GM12865 (cell line): ENCODE measurements around the gene AFF4.
"Not testable (repeated sequence)": the region's sequence is repeated elsewhere in the genome, so short reads cannot be mapped to it uniquely, and the experiment has no call there.

ENCODE experiments used
- DNase-seq: peaks from one replicate; pipeline ENCODE4 v3.0.0; 2010; ENCODE audit warnings: low read depth
- H3K4me3 ChIP-seq: 2 replicates; pipeline ENCODE4 v1.5.1; 2011; ENCODE audit warnings: mild to moderate bottlenecking, low read depth, low read length, control low read depth
- CTCF ChIP-seq: IDR thresholded peaks from 2 replicates; pipeline ENCODE4 v1.5.1; 2011; ENCODE audit warnings: low read length, control low read depth, low read depth, inconsistent platforms; ENCODE audit not compliant: insufficient read depth; ENCODE audit errors: missing control alignments

Gene AFF4

GRCh38 chr5:132971483-132972435 lies 8.3 kb upstream of the AFF4 start:
- TF ChIP-seq CTCF, result no peak
- H3K4me3 ChIP-seq, result no peak overlapping the region
- no peak for DNase-seq

GRCh38 chr5:132965120-132965519 lies 1.7 kb upstream of the AFF4 start:
- no peak for DNase-seq
- no peak overlapping the region for H3K4me3 ChIP-seq
- no peak for TF ChIP-seq CTCF

GRCh38 chr5:132962429-132963021 lies 909 bp downstream of the AFF4 start:
- DNase-seq, result peak; percentile 40
- no peak for TF ChIP-seq CTCF
- peak overlapping the region; percentile 85 for H3K4me3 ChIP-seq

GRCh38 chr5:132961887-132962286 lies 1.5 kb downstream of the AFF4 start:
- DNase-seq, result no peak
- H3K4me3 ChIP-seq, result peak overlapping the region; percentile 85
- no peak for TF ChIP-seq CTCF

- DNase-seq, result not testable (repeated sequence)
These were observed 2.2 kb downstream of the AFF4 start for GRCh38 chr5:132961123-132961815.

GRCh38 chr5:132956166-132956799 lies 7.2 kb downstream of the AFF4 start:
- DNase-seq, H3K4me3 ChIP-seq: not testable (repeated sequence)

More at GRCh38 chr5:132961123-132961815, 2.2 kb downstream of the AFF4 start:
- H3K4me3 ChIP-seq, result peak overlapping the region; percentile 85

- H3K4me3 ChIP-seq, result no peak overlapping the region
- DNase-seq, result no peak
- no peak for TF ChIP-seq CTCF
These were observed 9.7 kb downstream of the AFF4 start for GRCh38 chr5:132953710-132954109.
